ENCODE measurements around the gene NDUFB4. TPM values are rescaled to one million over a fixed set of nuclear protein-coding genes. Genes with fewer than 3 reads are reported as not detected.
A peak's percentile ranks its signal among the peaks of the same experiment; 100 is the strongest.

The NDUFB4 gene
- total RNA-seq, 2 experiments from 2014 or later = 81.3 to 84.0 TPM

DNA sequence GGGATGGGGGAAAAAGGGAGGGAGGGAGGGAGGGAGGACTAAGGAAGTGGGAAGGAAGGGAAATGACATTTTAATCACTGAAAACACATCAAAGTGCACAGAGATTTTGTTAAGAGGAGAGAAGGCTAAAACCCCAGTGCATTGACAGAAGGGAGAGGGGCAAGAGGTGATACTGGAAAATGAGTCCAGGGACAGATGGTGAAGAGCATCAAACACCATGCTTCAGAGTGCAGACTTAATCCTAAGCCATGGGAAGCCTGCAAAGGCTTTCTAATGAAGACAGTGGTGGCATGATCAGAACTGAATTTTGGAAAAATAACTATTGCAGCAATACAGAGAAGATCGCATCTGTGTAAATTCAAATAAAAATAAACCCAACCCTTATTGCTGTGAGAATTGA is 44.1 kb downstream of the NDUFB4 start:
- TF ChIP-seq, protein P1, sequence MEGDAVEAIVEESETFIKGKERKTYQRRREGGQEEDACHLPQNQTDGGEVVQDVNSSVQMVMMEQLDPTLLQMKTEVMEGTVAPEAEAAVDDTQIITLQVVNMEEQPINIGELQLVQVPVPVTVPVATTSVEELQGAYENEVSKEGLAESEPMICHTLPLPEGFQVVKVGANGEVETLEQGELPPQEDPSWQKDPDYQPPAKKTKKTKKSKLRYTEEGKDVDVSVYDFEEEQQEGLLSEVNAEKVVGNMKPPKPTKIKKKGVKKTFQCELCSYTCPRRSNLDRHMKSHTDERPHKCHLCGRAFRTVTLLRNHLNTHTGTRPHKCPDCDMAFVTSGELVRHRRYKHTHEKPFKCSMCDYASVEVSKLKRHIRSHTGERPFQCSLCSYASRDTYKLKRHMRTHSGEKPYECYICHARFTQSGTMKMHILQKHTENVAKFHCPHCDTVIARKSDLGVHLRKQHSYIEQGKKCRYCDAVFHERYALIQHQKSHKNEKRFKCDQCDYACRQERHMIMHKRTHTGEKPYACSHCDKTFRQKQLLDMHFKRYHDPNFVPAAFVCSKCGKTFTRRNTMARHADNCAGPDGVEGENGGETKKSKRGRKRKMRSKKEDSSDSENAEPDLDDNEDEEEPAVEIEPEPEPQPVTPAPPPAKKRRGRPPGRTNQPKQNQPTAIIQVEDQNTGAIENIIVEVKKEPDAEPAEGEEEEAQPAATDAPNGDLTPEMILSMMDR (IDR thresholded peaks at IDR 0.05) = no peak
- intact Hi-C loops (cut with DNase I, micrococcal nuclease) = no loop called here
- Mint-ChIP-seq H3K27ac (no peak overlapping the region), H3K36me3 (ENCODE audit: low read depth) (no peaks in the 10 kb centered on the region), H3K27me3 (peaks cover 4% of the 10 kb centered on the region), H3K9me3 (peaks cover 3% of the 10 kb centered on the region), H3K4me3 (no peak overlapping the region), H3K4me1 (ENCODE audit: low read depth) (peaks cover 16% of the 10 kb centered on the region)
- ATAC-seq (ENCODE audit: poor library complexity) (no peak), DNase-seq (no peak)
- Histone ChIP-seq H3K4me1 (ENCODE audit: insufficient read depth, low read length) (peaks cover 2% of the 10 kb centered on the region), H3K4me3 (ENCODE audit: low read length) (no peak overlapping the region), H3K27ac (ENCODE audit: low read depth in 1 of 2, low read length in 2 of 2) (no peak overlapping the region), H3K27me3 (ENCODE audit: control insufficient read depth in 1 of 2, insufficient read depth in 2 of 2, low read length in 2 of 2) (no peaks in the 10 kb centered on the region), H3K36me3 (ENCODE audit: insufficient read depth, low read length) (no peaks in the 10 kb centered on the region), H3K9me3 (ENCODE audit: control insufficient read depth in 1 of 2, insufficient read depth in 1 of 2, low read length in 2 of 2) (no peaks in the 10 kb centered on the region)
- CTCF ChIA-PET = no interaction called here
- POLR2A ChIA-PET = no interaction called here

DNA sequence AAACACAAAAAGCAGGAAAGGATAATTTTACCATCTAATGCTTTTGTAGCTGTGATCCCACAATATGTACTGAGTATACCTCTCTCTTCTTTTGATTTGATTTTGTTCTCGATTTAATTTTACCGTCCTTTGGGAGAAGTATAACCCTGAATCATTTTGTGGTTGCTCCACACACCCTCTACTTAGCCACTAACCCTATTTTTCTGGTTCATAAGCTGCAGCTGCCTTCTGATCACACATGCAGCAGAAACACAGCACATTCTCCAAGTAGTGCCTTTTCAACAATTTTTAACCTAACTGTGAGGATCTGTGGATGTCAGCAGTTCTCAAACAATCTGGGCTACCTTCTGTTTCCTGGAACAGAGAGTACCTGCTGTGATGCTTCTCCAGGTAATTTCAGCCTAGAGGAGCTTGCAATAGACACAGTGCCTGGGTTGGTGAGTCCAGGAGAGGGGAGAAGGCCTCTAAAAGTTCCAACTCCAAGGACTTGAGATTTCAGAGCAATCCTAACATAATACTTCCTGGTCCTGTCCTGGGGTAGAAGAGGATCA is 45.6 kb downstream of the NDUFB4 start:
- H3K27me3 Mint-ChIP-seq = peaks cover 4% of the 10 kb centered on the region
- no peak for ATAC-seq (ENCODE audit: poor library complexity)
- CTCF ChIA-PET = no interaction called here

DNA sequence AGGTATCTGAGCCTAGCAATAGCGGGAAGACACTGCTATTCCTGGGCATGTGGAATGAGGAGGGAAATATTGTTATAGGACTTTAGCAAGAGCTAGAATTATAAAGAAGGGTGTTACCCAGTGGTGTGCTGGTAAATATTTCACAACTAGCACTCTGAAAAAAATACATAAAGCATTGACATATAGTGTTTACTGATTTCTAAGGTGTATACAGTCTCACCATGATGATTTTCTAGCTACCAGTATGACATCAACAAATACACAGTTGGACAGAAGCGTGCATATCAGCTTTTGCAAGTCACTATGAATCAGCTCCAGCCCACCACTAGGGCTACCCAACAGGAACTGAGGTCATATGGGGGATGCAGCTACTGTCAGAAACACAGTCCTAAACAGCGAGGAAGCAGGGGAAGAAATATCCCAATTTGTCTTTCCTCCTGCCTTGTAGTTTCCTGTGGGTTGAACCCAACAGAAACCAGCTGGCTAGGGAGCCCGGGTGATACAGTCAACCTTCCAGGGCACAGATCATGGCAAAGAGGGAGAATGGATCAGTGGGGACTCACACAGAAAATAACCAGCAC is 46.3 kb downstream of the NDUFB4 start:
- ChIA-PET CTCF (no interaction called here), POLR2A (interaction anchor here (1.1 kb wide), 1 partner anchor 101 kb away, joined by 3 read pairs; no protein-coding TSS in a partner anchor)
- Histone ChIP-seq H3K9me3 (ENCODE audit: control insufficient read depth in 1 of 2, insufficient read depth in 1 of 2, low read length in 2 of 2) (no peaks in the 10 kb centered on the region), H3K27ac (ENCODE audit: low read depth in 1 of 2, low read length in 2 of 2) (no peak overlapping the region), H3K36me3 (ENCODE audit: insufficient read depth, low read length) (no peaks in the 10 kb centered on the region), H3K27me3 (ENCODE audit: control insufficient read depth in 1 of 2, insufficient read depth in 2 of 2, low read length in 2 of 2) (no peaks in the 10 kb centered on the region), H3K4me3 (ENCODE audit: low read length) (no peak overlapping the region), H3K4me1 (ENCODE audit: insufficient read depth, low read length) (peaks cover 2% of the 10 kb centered on the region)
- no peak for ATAC-seq (ENCODE audit: poor library complexity)
- intact Hi-C loops (cut with DNase I, micrococcal nuclease) = no loop called here
- no peaks in the 10 kb centered on the region for H3K36me3 Mint-ChIP-seq (ENCODE audit: low read depth)
- H3K4me1 Mint-ChIP-seq (ENCODE audit: low read depth) = peaks cover 16% of the 10 kb centered on the region
- H3K9me3 Mint-ChIP-seq = peaks cover 3% of the 10 kb centered on the region
- H3K27ac Mint-ChIP-seq = no peak overlapping the region
- H3K27me3 Mint-ChIP-seq = peaks cover 4% of the 10 kb centered on the region
- TF ChIP-seq, protein P1 (IDR thresholded peaks at IDR 0.05) = no peak
- peak in 2 of 14 experiments; percentile 7 to 8 for DNase-seq
- H3K4me3 Mint-ChIP-seq = no peak overlapping the region

More for the DNA sequence above, 45.6 kb downstream of the NDUFB4 start:
- Mint-ChIP-seq H3K27ac (no peak overlapping the region), H3K4me3 (no peak overlapping the region), H3K9me3 (peaks cover 3% of the 10 kb centered on the region), H3K4me1 (ENCODE audit: low read depth) (peaks cover 16% of the 10 kb centered on the region), H3K36me3 (ENCODE audit: low read depth) (no peaks in the 10 kb centered on the region)
- POLR2A ChIA-PET = interaction anchor here (1.1 kb wide), 1 partner anchor 101 kb away, joined by 3 read pairs; no protein-coding TSS in a partner anchor
- Histone ChIP-seq H3K9me3 (ENCODE audit: control insufficient read depth in 1 of 2, insufficient read depth in 1 of 2, low read length in 2 of 2) (no peaks in the 10 kb centered on the region), H3K4me3 (ENCODE audit: low read length) (no peak overlapping the region), H3K27ac (ENCODE audit: low read depth in 1 of 2, low read length in 2 of 2) (no peak overlapping the region), H3K27me3 (ENCODE audit: control insufficient read depth in 1 of 2, insufficient read depth in 2 of 2, low read length in 2 of 2) (no peaks in the 10 kb centered on the region), H3K36me3 (ENCODE audit: insufficient read depth, low read length) (no peaks in the 10 kb centered on the region), H3K4me1 (ENCODE audit: insufficient read depth, low read length) (peaks cover 2% of the 10 kb centered on the region)
- no peak for DNase-seq
- TF ChIP-seq, protein P1 (IDR thresholded peaks at IDR 0.05) = no peak
- intact Hi-C loops (cut with DNase I, micrococcal nuclease) = no loop called here
